Hematopoietic multipotent progenitor cell treated with erythropoietin and hydrocortisone succinate and interleukin-3 and kit ligand, for 8 days (in vitro differentiated cells): Measurements from ENCODE around the gene ZNF467.

Source experiments
- DNase-seq: peaks from one replicate; pipeline ENCODE4 v3.0.0-alpha.2; 2015

Gene ZNF467, protein sequence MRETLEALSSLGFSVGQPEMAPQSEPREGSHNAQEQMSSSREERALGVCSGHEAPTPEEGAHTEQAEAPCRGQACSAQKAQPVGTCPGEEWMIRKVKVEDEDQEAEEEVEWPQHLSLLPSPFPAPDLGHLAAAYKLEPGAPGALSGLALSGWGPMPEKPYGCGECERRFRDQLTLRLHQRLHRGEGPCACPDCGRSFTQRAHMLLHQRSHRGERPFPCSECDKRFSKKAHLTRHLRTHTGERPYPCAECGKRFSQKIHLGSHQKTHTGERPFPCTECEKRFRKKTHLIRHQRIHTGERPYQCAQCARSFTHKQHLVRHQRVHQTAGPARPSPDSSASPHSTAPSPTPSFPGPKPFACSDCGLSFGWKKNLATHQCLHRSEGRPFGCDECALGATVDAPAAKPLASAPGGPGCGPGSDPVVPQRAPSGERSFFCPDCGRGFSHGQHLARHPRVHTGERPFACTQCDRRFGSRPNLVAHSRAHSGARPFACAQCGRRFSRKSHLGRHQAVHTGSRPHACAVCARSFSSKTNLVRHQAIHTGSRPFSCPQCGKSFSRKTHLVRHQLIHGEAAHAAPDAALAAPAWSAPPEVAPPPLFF

DNA sequence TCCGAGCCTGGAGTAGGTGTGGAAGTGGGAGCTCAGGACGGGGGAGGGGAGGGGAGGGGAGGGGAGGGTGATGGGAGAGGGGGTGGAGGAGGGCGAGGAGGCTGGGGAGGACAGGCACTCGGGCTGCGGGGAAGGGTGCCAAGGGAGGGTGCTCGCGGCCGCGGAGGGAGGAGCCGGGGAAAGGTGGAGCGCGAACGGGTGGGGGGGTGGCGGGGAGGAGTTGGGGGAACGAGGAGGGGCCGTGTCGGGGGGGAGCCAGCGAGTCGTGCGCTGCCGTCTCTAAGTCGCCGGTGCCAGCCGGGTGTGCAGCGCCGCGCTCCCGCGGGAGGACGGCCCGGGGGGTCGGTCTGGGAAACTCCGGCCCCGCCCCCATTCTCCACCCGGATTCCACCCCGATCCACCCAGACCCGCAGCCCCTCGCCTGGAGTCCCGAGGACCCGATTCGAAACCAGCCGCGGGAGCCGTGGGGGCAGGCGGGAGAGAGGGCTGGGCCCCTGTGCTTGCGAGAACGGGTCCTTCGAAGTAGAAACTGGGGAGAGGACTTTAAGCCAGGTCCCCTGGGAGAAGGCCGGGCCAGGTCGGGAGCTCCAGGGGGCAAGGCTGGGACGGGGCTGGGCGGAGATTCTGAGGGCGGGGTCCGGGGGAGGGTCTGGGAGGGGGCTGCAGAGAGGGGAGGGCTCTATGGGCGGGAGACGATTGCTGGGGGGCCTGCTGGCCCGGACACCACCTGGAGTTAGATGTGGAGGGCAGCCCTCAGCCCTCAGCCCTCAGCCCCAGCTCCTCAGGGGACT is at the start of gene ZNF467:
TSS of gene ZNF467 (minus strand) at position 143 of the 791 bp plus-strand sequence. CDS start 2,556 bp downstream, outside the sequence.
- no peak for DNase-seq

DNA sequence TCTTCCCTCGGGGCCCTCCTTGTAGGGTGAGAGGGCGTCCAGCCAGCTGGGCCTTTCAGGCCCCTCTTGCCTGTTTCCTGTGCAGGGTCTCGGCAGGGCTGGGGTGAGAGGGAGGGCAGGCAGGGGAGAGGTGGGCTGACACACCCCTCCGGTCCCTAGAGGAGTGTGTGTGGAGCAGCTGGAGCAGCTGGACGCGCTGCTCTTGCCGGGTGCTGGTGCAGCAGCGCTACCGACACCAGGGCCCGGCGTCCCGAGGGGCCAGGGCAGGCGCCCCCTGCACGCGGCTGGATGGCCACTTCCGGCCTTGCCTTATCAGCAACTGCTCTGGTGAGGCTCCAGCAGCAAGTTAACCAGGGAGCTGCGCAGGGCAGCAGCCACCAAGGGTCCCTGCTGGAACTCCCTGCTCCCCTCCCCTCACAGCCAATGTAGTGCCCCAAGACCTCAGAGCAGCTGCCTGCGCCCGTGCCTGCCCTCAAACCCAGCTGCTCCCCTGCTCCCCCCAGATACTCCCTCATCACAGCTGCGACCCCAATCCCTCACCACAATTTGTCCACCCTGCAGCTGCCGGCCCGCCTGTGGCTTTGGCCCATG is 49.1 kb upstream of the ZNF467 start:
- DNase-seq: no peak

GRCh38 chr7:149821191-149822148 is 48.1 kb upstream of the ZNF467 start:
- no peak for DNase-seq

DNA sequence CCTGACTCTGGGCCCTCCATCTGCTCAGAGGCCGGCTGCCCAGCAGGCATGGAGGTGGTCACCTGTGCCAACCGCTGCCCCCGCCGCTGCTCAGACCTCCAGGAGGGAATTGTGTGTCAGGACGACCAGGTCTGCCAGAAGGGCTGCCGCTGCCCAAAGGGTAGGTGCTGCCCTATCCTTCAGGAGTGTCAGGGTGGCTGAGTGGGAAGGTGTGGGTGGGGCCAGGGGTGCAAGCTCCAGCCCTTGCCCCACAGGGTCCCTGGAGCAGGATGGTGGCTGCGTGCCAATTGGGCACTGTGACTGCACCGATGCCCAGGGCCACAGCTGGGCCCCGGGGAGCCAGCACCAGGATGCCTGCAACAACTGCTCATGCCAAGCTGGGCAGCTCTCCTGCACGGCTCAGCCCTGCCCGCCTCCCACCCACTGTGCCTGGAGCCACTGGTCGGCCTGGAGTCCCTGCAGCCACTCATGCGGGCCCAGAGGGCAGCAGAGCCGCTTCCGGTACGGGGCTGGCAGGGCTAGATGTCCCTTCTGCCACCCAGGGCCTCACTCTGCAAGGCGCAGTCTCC is 47.3 kb upstream of the ZNF467 start:
- DNase-seq: no peak

DNA sequence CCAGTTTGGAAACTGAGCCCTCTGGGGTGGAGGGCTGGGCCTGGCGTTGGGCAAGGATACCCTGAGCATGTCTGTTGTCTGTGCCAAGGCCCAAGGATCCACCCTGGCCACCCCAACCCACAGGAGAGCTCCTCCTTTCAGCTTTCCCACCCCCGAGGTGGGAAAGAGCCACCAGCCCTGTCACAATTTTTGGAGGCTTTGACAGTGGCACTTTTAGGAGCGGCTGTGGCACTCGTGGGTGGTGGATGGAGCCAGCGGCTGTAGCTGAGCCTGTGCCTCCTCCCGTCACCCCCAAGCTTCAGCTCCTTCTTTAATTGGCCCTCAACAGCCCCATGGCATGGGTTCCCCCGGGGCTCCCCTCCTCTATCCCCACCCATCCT is 46.6 kb upstream of the ZNF467 start:
- DNase-seq: no peak

GRCh38 chr7:149819141-149819960 is 46.0 kb upstream of the ZNF467 start:
- DNase-seq: no peak

- no peak for DNase-seq
Observed at GRCh38 chr7:149818536-149818840, 45.1 kb upstream of the ZNF467 start.

DNA sequence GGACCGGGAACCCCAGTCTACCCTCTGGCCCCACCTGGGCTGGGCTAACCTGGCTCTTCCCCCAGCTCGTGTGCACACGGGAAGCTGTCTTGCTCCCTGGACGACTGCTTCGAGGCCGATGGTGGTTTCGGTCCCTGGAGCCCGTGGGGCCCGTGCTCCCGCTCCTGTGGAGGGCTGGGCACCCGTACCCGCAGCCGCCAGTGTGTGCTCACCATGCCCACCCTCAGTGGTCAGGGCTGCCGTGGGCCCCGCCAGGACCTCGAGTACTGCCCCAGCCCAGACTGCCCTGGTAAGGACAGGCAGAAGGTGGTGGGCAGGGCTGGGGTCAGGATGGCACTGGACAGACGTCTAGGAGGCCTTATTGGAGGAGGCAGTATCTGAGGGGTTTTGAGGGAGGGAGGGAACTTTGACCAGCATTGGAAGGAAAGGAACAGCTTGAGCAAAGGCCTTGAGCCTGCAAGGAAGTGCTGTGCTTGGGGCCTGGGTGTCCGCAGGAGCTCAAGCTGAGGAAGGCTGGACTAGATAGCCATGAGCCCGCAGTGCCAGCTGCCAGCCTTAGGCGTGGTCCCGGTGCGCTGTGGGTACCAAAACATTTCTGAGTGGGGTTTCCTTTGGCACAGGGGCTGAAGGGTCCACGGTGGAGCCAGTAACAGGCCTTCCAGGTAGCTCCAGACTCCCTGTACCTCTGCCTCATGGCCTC is 44.6 kb upstream of the ZNF467 start:
- DNase-seq: no peak

DNA sequence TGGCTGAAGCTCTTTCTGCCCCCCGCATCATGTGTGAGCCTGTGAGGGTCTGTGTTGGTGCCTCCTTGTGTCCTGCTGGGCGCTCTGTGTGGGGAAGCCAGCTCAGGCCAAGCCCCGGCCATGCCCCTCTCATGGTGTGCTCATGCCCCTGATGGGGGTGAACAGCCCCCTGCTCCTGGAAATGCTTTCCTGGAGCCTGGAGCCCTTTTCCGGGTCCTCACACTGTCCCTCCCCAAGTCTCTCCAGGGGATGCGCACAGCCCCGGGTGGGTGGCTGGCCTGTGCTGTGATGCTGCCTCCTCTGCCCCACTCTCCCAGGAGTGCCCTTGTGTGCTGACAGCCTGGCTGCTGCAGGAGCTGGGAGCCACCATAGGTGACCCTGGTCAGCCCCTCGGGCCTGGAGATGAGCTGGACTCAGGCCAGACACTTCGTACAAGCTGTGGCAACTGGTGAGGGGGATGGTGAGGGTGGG is 43.9 kb upstream of the ZNF467 start:
- DNase-seq: no peak

DNA sequence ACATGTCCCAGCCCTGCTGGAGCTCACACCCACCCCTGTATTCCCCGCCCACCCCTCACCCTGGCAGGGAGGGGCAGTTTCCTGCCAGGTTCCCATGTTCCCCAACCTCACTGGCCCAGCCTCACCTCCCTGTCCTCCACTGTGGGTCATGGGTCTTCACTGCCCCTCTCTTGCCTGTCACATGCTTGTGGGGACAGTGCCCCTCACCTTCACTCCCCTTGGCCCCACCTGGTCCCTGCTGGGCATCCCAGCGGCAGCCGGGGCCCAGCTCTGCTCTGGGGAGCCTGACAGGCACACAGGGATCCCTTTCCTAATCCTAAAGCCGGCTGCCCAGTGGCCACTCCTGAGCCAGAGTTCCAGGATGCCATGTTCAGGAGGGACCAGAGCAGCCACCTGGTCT is 43.4 kb upstream of the ZNF467 start:
- DNase-seq: no peak

GRCh38 chr7:149816267-149816751 is 42.9 kb upstream of the ZNF467 start:
- DNase-seq: no peak

DNA sequence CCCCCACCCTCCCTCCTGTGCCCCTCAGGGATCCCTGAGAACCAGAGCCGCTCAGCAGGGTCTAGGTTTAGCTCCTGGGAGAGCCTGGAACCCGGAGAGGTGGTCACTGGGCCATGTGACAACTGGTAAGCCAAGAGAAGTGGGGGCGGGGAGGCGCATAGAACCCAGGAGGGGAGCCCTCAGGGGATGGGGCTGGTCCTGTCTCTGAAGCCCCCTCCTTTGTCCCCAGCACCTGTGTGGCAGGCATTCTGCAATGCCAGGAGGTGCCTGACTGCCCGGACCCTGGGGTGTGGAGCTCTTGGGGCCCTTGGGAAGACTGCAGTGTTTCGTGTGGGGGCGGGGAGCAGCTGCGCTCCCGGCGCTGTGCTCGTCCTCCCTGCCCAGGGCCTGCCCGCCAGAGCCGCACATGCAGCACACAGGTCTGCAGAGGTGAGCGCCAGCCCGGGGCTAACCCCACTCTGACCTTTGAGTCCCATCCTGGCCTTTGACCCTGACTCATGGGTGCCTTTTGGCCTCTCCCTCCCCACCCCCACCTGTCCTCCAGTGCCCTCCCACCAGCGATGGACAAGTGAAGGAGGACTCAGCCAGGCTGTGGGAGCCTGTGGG is 42.4 kb upstream of the ZNF467 start:
- DNase-seq: no peak

GRCh38 chr7:149815121-149815520 is 41.7 kb upstream of the ZNF467 start:
- DNase-seq: no peak

GRCh38 chr7:149814494-149814893 is 41.1 kb upstream of the ZNF467 start:
- DNase-seq: no peak

- DNase-seq: no peak
Observed at GRCh38 chr7:149813254-149814035, 40.1 kb upstream of the ZNF467 start.

DNA sequence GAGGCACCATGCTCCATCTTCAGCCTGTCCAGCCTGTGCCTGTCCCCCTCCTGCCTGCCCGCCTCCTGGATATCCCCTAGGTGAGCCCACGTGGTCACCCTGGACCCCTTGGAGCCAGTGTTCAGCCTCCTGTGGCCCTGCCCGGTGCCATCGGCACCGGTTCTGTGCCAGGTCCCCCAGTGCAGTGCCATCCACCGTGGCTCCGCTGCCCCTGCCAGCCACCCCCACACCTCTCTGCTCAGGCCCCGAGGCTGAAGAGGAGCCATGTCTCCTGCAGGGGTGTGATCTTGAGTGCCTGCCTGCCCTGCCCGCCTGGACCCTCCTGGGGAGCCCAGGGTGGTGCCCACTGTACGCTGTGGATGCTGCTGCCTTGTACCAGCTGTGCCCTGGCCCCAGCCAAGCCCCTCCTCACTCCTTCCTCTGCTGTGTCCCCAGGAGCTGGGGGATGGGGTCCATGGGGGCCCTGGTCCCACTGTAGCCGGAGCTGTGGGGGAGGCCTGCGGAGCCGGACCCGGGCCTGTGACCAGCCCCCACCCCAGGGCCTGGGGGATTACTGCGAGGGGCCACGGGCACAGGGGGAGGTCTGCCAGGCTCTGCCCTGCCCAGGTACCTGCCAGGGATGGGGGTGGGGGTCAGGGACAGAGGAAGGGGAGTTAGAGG is 38.6 kb upstream of the ZNF467 start:
- no peak for DNase-seq

- no peak for DNase-seq
Observed at GRCh38 chr7:149811221-149811620, 37.8 kb upstream of the ZNF467 start.

DNA sequence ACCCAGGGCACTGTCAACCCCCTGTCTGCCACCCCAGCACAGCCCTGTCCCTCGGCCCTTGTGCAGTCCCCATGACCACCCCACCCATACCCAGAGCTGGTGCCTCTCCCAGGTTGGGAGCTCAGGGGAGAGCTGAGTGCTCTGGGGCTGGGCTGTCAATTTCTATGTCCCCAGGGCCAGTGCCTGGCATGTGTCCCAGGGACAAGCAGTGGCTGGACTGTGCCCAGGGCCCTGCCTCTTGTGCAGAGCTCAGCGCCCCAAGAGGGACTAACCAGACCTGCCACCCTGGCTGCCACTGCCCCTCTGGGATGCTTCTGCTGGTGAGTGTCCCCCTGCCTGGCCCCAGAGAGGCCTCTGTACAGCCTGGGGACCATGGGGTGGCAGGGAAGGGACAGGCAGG is 35.8 kb upstream of the ZNF467 start:
- no peak for DNase-seq
